Measurements from ENCODE around the gene CIRBP. TPM values are rescaled to one million over a fixed set of nuclear protein-coding genes. Genes with fewer than 3 reads are reported as not detected.

The CIRBP gene
- total RNA-seq, 2 donors from 2014 or later = 492 to 644 TPM

GRCh38 chr19:1273263-1274041 is 4.3 kb downstream of the CIRBP start:
- Histone ChIP-seq H3K27me3 (replicated peaks; ENCODE audit: insufficient read depth) (no peaks in the 10 kb centered on the region), H3K9me3 (no peaks in the 10 kb centered on the region), H3K36me3 (peaks cover 38% of the 10 kb centered on the region), H3K27ac (peak overlapping the region in 1 of 2 donors; percentile 99), H3K4me3 (no peak overlapping the region), H3K4me1 (ENCODE audit: control insufficient read depth in 1 of 2, low read depth in 2 of 2) (peaks cover 45 to 69% of the 10 kb centered on the region in 2 donors)
- DNase-seq (ENCODE audit: low spot score) (no peak), ATAC-seq (ENCODE audit: insufficient number of reproducible peaks, low FRiP score, low read depth) (no peak)
- TF ChIP-seq CTCF (IDR thresholded peaks at IDR 0.05) = no peak

GRCh38 chr19:1274081-1274851 is 5.1 kb downstream of the CIRBP start:
- DNase-seq (ENCODE audit: low spot score) (no peak), ATAC-seq (ENCODE audit: insufficient number of reproducible peaks, low FRiP score, low read depth) (no peak)
- peak overlapping the region; percentile 82 for H3K4me3 ChIP-seq
- H3K9me3 ChIP-seq = no peaks in the 10 kb centered on the region
- no peaks in the 10 kb centered on the region for H3K27me3 ChIP-seq (replicated peaks; ENCODE audit: insufficient read depth)
- H3K27ac ChIP-seq = peak overlapping the region; percentile 93 to 99
- peaks cover 41 to 65% of the 10 kb centered on the region in 2 donors for H3K4me1 ChIP-seq (ENCODE audit: control insufficient read depth in 1 of 2, low read depth in 2 of 2)
- peaks cover 45% of the 10 kb centered on the region for H3K36me3 ChIP-seq
- TF ChIP-seq CTCF (IDR thresholded peaks at IDR 0.05) = no peak

DNA sequence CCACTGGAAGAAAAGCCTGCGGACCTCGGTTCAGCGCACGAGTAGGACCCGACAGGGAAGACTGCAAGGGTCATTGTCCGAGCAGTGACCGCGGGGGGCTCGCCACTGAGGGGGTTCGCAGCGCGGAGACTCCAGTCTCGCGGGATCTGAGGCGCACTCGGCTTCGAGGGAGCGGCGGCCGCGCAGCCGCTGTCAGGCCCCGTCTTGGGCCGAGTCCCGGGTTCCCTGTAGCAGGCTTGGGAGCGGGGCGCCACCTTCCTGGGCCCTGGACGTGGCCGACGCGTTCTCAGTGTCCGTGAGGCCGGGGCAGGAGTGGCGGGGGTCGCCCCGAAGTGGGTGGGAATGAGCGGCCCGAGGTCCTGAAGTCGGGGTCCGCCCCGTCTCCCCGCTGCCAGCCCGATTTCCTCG is 5.7 kb downstream of the CIRBP start:
- TF ChIP-seq CTCF (IDR thresholded peaks at IDR 0.05) = no peak
- Histone ChIP-seq H3K27ac (peak overlapping the region; percentile 93 to 98), H3K4me3 (peak overlapping the region; percentile 82), H3K4me1 (ENCODE audit: control insufficient read depth in 1 of 2, low read depth in 2 of 2) (peaks cover 41 to 65% of the 10 kb centered on the region in 2 donors), H3K9me3 (no peaks in the 10 kb centered on the region), H3K36me3 (peaks cover 46% of the 10 kb centered on the region), H3K27me3 (replicated peaks; ENCODE audit: insufficient read depth) (no peaks in the 10 kb centered on the region)
- no peak for DNase-seq (ENCODE audit: low spot score)
- ATAC-seq (ENCODE audit: insufficient number of reproducible peaks, low FRiP score, low read depth) = no peak

GRCh38 chr19:1275260-1275975 is 6.3 kb downstream of the CIRBP start, which contains the start of gene FAM174C:
TSS of gene FAM174C (plus strand) at chr19:1275530. CDS start at chr19:1275550, 20 bp downstream.
- H3K36me3 ChIP-seq = peaks cover 46% of the 10 kb centered on the region
- no peaks in the 10 kb centered on the region for H3K9me3 ChIP-seq
- ATAC-seq (ENCODE audit: insufficient number of reproducible peaks, low FRiP score, low read depth) (peak; percentile 62), DNase-seq (ENCODE audit: low spot score) (no peak)
- H3K4me3 ChIP-seq = peak within 1 kb of the TSS; percentile 82
- H3K4me1 ChIP-seq (ENCODE audit: control insufficient read depth in 1 of 2, low read depth in 2 of 2) = peaks cover 38 to 59% of the 10 kb centered on the region in 2 donors
- TF ChIP-seq CTCF (IDR thresholded peaks at IDR 0.05) = no peak
- H3K27ac ChIP-seq = peak within 1 kb of the TSS; percentile 93 to 98
- H3K27me3 ChIP-seq (replicated peaks; ENCODE audit: insufficient read depth) = no peaks in the 10 kb centered on the region
